NCI-H2081 treated with DMSO at 0.1 percent for 48 hours (cell line): ENCODE results near the gene MMP24OS.
A peak's percentile ranks its signal among the peaks of the same experiment; 100 is the strongest.

Experiments
- DNase-seq: peaks from one replicate; lab custom pipeline; 2025; lab: John Stamatoyannopoulos, UW

The MMP24OS gene

GRCh38 chr20:35290887-35291417, 13.0 kb upstream of the MMP24OS start:
- DNase-seq = no peak

- DNase-seq = no peak
Observed at GRCh38 chr20:35290186-35290886, 12.4 kb upstream of the MMP24OS start.

- no peak for DNase-seq
Observed at GRCh38 chr20:35288325-35289060, 10.6 kb upstream of the MMP24OS start.

DNA sequence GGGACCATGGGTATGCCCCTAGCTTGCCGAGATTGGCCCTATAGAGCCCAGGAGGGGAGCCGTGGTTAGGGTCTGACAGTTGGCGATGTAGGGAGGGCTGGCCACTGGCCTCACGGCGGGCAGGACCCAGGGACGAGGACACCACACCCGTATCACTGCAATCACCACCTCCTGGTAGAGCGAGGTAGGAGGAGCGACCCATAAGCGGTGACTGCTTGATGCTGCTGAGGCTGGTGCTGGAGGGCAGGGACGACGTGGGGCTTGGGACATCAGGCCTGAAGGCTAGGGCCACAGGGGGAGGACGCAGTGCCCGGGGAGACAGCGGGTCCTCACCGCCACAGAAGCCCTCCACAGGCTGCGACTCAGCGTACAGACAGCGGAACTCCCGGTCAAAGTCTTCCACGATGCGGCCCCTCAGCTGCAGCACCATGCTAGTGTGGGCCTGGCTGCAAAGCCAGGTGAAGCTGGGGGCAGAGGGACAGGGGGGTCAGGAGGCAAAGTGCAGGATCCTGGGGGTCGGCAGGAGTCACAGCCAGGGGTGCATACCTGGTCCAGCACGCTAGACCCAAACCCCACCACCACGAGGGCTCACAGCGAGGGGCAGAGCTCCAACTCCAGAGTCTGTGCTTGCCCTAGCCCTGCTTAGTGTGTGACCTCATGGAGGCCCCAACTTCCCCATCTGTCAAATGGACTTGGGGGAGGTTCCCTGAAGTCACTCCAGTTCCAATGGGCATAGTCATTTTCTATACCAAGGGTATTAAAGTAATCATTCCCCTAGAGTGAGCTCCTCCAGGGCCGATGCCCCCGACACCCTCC, 9.8 kb upstream of the MMP24OS start:
- no peak for DNase-seq

- no peak for DNase-seq
Observed at GRCh38 chr20:35286899-35287508, 9.1 kb upstream of the MMP24OS start.

DNA sequence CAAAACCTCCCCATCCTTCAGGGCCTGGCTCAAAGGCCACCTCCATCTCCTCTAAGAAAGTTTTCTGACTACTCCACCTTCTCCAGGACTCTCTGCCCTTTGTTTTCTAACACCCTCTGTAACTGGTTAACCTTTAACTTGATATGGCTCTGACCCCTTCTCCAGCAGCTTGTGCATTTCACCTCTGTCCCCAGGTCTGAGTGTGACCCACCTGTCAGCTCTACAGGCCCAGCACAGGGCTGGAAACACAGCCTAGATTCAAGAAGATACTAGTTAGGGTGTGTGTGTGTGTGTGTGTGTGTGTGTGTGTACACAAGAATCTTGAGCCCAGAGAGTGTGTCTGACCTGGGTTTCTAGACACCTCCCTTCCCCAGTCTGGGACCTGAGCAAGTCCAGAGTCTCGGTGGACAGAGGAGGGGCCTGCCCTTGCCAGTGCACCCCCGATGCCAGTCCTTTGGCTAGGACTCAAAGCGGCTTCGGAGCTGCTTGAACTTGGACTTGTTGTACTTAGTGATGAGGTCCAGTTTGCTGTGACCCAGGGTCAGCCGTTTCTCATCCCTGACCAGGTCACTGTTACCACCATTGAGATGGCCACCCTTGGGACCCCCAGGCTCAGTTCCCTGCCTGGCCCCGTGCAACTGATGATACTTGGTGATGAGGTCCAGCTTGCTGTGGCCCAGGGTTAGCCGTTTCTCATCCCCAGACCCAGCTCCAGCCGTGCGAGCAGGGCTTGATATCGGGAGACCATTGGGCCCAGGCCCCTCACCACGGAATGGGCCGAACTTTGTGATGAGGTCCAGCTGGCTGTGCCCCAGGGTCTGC, 8.4 kb upstream of the MMP24OS start:
- DNase-seq = no peak

DNA sequence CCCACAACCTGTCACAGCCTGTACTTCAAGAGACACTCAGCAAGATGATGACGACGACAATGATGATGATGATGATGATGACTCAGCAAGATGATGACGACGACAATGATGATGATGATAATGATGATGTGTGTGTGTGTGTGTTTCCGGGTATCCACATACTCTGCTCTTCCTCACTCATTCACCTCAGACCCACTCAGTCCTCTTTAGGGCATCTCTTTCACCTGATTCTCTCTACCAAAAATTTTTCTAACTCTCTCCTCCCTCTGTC, 7.8 kb upstream of the MMP24OS start:
- no peak for DNase-seq

- no peak for DNase-seq
Observed at GRCh38 chr20:35284992-35285805, 7.3 kb upstream of the MMP24OS start.

- DNase-seq = peak; percentile 47
Observed at GRCh38 chr20:35284267-35284991, 6.5 kb upstream of the MMP24OS start, which contains the start of gene EIF6. TSS of gene EIF6 (minus strand) at chr20:35284772. CDS start at chr20:35284487, 285 bp downstream.

GRCh38 chr20:35283441-35284266, 5.7 kb upstream of the MMP24OS start:
- no peak for DNase-seq

GRCh38 chr20:35281506-35282101, 3.7 kb upstream of the MMP24OS start:
- no peak for DNase-seq

GRCh38 chr20:35280523-35280922, 2.6 kb upstream of the MMP24OS start:
- no peak for DNase-seq

GRCh38 chr20:35279533-35280174, 1.7 kb upstream of the MMP24OS start:
- DNase-seq = no peak

DNA sequence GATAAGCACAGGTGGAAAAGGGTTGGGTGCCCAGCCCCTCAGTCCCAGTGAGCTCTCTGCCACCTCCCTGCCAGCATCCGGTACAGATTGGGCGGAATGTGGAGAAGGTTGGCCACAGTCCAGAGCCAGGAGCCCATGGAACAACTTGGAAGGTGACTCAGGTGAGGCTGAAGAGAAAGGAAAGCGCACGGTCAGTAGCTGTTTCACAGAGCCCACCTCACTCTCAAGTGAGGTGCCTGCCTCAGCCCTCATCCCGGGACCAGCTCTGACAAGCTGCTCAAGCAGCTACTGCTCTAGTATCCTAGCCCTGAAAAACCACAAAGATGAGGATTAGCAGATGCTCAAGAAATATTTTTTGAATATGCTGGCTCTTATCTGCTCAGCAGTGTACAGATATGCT, 1.1 kb upstream of the MMP24OS start:
- DNase-seq = no peak

GRCh38 chr20:35277127-35277526, 795 bp downstream of the MMP24OS start:
- DNase-seq = no peak

DNA sequence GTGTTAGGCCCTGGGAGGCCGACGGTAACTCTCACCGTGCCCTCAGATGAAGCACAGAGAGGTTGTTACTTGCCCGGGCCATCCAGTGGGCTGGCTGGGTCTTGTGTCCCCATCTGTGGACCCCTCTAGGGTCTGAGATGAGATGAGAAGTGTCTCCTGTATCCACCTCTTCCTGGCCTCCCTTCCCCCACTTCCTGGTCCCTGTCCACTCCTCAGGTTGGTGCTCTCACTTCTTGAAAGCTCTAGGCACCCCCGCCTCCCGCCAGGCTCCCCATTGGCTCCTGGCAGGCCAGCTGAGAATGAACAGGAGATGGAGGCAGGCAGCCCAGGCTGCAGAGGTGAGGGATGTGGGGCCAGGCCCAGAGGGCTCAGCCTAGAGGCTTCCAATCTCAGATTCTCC, 1.5 kb downstream of the MMP24OS start:
- DNase-seq = no peak

DNA sequence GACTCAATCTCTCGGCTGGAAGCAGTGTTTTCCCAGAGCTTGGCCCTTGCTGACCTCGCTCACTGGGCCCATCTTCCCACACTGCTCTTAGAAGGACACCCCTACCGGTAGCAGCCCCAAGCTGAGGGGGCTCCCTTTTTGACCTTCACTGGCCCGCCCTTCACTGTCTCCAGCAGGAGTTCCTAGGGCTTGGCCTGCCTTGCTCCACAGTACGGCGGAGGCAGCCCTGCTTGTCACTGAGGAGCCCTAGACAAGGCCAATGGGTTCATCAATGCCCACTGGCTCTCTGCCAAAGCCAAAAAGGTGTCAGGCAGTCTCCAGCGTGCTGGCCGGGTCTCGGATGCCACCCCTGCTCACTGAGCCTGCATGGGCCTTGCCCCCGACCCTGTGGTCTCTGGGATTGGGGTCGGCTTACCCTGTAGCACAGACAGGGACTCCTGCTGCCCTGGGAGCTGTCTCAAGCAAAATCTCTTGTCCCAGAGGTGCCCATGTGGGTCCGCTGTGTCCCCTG, 2.1 kb downstream of the MMP24OS start:
- no peak for DNase-seq
